Endothelial cell (in vitro differentiated cells): Measurements from ENCODE around the gene MMP25. TPM values are rescaled to one million over a fixed set of nuclear protein-coding genes. Genes with fewer than 3 reads are reported as not detected.

Experiments
- DNase-seq: peaks from one replicate; pipeline ENCODE4 v3.0.0; 2021; ENCODE audit warnings: low spot score
- H3K27ac Mint-ChIP-seq: one replicate; pipeline ENCODE4 v1.8.0; 2021; ENCODE audit warnings: mixed read lengths, inconsistent platforms; ENCODE audit not compliant: unreplicated experiment
- H3K27me3 Mint-ChIP-seq: one replicate; pipeline ENCODE4 v1.8.0; 2021; ENCODE audit warnings: mild to moderate bottlenecking, moderate library complexity, mixed read lengths, inconsistent platforms; ENCODE audit not compliant: unreplicated experiment
- H3K36me3 Mint-ChIP-seq: one replicate; pipeline ENCODE4 v1.8.0; 2021; ENCODE audit warnings: mild to moderate bottlenecking, low read depth, mixed read lengths, inconsistent platforms; ENCODE audit not compliant: unreplicated experiment
- H3K4me1 Mint-ChIP-seq: one replicate; pipeline ENCODE4 v1.8.0; 2021; ENCODE audit warnings: mild to moderate bottlenecking, mixed read lengths, inconsistent platforms; ENCODE audit not compliant: unreplicated experiment
- H3K4me3 Mint-ChIP-seq: one replicate; pipeline ENCODE4 v1.8.0; 2021; ENCODE audit warnings: mild to moderate bottlenecking, mixed read lengths, inconsistent platforms; ENCODE audit not compliant: unreplicated experiment
- H3K9me3 Mint-ChIP-seq: one replicate; pipeline ENCODE4 v1.8.0; 2021; ENCODE audit warnings: mixed read lengths, inconsistent platforms; ENCODE audit not compliant: unreplicated experiment
- total RNA-seq: library from RNA; stranded (reverse); fragmentation: NEBNext Ultra II Directional; extraction: Animal tissue kit (Norgen Biotek cat#: 25700); gene quantifications from one replicate; pipeline ENCODE4 v1.2.1, GENCODE V29; 2021; ENCODE audit not compliant: unreplicated experiment
- TF ChIP-seq, protein P1 (sequence below): fragments of 200-600 bp; sonication (generic); IDR thresholded peaks from one replicate; pipeline ENCODE4 v1.5.0; 2021; ENCODE audit warnings: antibody characterized with exemption; ENCODE audit not compliant: unreplicated experiment

The MMP25 gene
- total RNA-seq, 1 donor from 2014 or later: 5.4 TPM

DNA sequence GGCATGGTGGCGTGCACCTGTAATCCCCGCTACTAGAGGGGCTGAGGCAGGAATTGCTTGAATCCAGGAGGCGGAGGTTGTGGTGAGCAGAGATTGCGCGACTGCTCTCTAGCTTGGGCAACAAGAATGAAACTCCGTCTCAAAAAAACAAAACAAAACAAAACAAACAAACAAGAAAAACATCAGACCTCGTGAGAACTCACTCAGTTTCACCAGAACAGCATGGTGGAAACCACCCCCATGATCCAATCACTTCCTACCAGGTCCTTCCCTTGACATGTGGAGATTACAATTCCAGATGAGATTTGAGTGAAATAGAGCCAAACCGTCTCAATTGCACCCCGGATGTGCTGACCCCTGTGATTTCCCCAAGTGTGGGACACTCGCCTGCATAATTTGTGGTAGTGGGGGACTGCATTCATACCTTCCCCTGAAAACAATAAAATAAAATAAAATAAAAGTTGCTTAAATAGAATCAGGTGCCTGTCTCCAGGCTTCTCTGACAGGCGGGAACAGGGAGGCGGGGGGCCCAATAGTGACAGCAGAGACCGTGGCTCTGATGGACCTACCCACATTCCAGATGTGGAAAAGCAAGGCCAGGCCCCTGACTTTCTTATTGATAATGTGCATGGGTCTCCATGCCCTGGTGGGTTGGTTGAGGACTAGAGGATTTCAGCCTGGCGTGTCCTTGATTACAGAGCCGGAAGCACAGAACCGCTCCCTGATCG lies 39.7 kb downstream of the MMP25 start:
- DNase-seq: no peak
- H3K4me3 Mint-ChIP-seq: no peak overlapping the region
- H3K27me3 Mint-ChIP-seq: peaks cover 11% of the 10 kb centered on the region
- peaks cover 43% of the 10 kb centered on the region for H3K4me1 Mint-ChIP-seq
- TF ChIP-seq, protein P1, sequence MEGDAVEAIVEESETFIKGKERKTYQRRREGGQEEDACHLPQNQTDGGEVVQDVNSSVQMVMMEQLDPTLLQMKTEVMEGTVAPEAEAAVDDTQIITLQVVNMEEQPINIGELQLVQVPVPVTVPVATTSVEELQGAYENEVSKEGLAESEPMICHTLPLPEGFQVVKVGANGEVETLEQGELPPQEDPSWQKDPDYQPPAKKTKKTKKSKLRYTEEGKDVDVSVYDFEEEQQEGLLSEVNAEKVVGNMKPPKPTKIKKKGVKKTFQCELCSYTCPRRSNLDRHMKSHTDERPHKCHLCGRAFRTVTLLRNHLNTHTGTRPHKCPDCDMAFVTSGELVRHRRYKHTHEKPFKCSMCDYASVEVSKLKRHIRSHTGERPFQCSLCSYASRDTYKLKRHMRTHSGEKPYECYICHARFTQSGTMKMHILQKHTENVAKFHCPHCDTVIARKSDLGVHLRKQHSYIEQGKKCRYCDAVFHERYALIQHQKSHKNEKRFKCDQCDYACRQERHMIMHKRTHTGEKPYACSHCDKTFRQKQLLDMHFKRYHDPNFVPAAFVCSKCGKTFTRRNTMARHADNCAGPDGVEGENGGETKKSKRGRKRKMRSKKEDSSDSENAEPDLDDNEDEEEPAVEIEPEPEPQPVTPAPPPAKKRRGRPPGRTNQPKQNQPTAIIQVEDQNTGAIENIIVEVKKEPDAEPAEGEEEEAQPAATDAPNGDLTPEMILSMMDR: no peak
- H3K36me3 Mint-ChIP-seq: peaks cover 5% of the 10 kb centered on the region
- no peaks in the 10 kb centered on the region for H3K9me3 Mint-ChIP-seq
- peak overlapping the region; percentile 86 for H3K27ac Mint-ChIP-seq

DNA sequence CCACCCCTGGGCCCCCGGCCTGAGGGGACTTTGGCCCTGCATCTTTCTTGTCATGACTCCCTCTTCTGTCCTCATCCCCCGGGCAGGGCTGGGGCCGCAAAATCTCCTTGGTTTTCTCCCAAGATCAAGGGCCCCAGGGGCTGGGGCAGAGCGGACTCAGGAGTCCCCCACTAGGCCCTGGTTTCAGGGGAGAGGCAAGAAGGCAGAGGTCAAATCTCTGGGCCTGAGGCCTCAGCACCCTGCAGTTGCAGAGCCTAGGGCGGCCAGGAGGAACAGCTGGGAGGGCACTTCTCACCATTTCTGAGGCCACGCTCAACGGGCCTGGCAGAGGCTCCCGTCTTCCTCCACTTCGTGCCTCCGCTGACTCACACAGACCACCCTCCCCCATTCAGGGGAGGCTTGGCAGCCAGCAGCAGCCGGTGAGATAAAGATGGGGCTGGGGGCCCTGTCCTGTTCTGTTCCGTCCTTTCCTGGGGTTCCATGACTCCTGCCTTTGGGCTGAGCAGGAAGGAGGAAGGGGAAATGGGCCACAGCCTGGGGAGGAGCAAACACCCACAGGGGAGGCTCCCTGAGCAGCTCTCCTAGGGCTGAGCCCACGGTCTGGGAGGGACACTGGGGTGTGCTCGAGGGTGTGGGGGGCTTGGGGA lies 40.4 kb downstream of the MMP25 start:
- Mint-ChIP-seq H3K36me3 (peaks cover 9% of the 10 kb centered on the region), H3K27me3 (peaks cover 16% of the 10 kb centered on the region), H3K27ac (peak overlapping the region; percentile 96)

DNA sequence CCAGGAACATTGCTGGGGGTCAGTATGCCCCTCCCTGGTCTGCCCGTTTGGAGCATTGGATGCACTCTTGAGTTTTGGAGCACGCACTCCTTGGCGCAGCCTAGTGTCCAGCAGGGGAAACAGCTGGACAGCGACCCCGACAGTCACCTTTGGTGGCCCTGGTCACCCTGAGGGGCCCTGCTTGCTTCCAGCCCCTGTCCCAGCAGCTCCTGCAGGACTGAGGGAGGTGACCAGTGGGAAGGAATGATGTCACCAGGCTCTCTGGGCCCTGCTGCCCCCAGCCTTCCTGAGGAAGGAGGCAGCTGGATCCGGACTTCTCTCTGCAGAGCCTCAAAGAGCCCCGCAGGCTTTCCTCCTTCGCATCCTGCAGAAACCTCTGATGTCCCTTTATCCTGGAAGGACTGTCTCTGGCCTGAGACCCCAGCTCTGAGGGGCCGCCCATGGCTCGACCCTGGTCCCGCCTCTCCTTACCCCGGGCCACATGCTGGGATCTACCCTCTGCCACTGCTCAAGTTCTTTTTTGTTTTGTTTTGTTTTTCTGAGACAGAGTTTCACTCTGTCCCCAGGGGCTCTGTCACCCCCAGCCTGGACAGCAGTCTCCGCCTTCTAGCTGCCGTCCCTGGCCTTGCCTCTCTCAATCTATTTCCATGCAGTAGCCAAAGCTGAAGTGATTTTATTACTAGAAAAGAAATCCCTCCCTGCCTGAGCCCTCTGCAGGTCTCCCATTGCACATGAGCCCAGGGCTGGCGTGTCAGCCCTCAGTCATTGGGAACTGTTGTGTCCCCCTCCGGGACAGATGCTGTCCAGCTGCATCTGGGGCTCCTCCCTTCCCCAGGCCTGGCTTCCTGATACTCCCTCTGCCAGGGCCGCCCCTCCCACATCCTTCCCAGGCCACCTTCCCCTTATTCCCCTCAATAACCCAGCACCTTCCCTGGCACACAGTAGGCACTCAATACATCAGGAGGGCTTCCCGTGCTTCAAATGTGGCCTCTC lies 41.2 kb downstream of the MMP25 start:
- peak overlapping the region; percentile 96 for H3K27ac Mint-ChIP-seq
- peaks cover 16% of the 10 kb centered on the region for H3K27me3 Mint-ChIP-seq
- H3K9me3 Mint-ChIP-seq: no peaks in the 10 kb centered on the region
- TF ChIP-seq, protein P1: no peak
- H3K4me3 Mint-ChIP-seq: peak overlapping the region; percentile 42
- H3K36me3 Mint-ChIP-seq: peaks cover 12% of the 10 kb centered on the region
- peak; percentile 66 for DNase-seq
- H3K4me1 Mint-ChIP-seq: peaks cover 43% of the 10 kb centered on the region

More for the DNA sequence above, 40.4 kb downstream of the MMP25 start:
- DNase-seq: peak; percentile 40
- H3K4me3 Mint-ChIP-seq: peak overlapping the region; percentile 42
- peaks cover 43% of the 10 kb centered on the region for H3K4me1 Mint-ChIP-seq
- no peaks in the 10 kb centered on the region for H3K9me3 Mint-ChIP-seq
- TF ChIP-seq, protein P1: no peak

DNA sequence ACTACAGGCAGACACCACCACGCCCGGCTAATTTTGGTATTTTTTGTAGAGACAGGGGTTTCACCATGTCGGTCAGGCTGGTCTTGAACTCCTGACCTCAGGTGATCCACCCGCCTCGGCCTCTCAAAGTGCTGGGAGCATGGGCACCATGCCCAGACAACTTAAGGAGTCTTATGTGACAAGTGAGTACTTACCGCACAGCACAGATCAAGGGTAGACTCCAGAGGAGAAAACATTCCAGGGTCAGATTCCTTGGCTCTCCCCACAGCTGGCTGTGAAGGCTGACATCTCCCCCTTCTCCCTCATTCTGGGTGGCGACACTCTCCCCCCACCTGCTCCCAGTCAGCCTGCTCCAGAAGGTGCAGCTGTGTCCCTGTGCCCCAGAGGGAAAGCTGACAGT lies 42.1 kb downstream of the MMP25 start:
- H3K36me3 Mint-ChIP-seq: peaks cover 12% of the 10 kb centered on the region
- peak overlapping the region; percentile 96 for H3K27ac Mint-ChIP-seq
- H3K9me3 Mint-ChIP-seq: no peaks in the 10 kb centered on the region
- DNase-seq: no peak
- TF ChIP-seq, protein P1: no peak
- H3K4me3 Mint-ChIP-seq: peak overlapping the region; percentile 70
- H3K4me1 Mint-ChIP-seq: peaks cover 43% of the 10 kb centered on the region
- H3K27me3 Mint-ChIP-seq: peaks cover 14% of the 10 kb centered on the region
